DND-41 (cell line): ENCODE results near the gene RPRD1A.

ENCODE experiments used
- ATAC-seq: fragments of 200-7000 bp; cut with Tn5 transposase; 3 replicates; pipeline ENCODE4 v1.9.1; 2021; ENCODE audit warnings: low read depth; ENCODE audit not compliant: insufficient read depth
- DNase-seq: peaks from one replicate; pipeline ENCODE4 v3.0.0-alpha.2; 2020
- H2AFZ ChIP-seq: 2 replicates; pipeline ENCODE4 v1.6.0; 2012; ENCODE audit warnings: low read depth, low read length
- H3K27ac ChIP-seq: 2 replicates; pipeline ENCODE4 v1.5.1; 2012; ENCODE audit warnings: low read length, inconsistent platforms
- H3K27me3 ChIP-seq: fragments of 200-600 bp; sonication (generic); 2 replicates; pipeline ENCODE4 v1.6.0; 2012; ENCODE audit warnings: low read length, mild to moderate bottlenecking, inconsistent platforms; ENCODE audit not compliant: insufficient read depth, poor library complexity
- H3K36me3 ChIP-seq: 2 replicates; pipeline ENCODE4 v1.5.1; 2012; ENCODE audit warnings: low read length, inconsistent platforms; ENCODE audit not compliant: insufficient read depth
- H3K4me1 ChIP-seq: 2 replicates; pipeline ENCODE4 v1.5.1; 2012; ENCODE audit warnings: mild to moderate bottlenecking, low read length; ENCODE audit not compliant: insufficient read depth
- H3K4me2 ChIP-seq: 2 replicates; pipeline ENCODE4 v1.6.0; 2012; ENCODE audit warnings: mild to moderate bottlenecking, moderate library complexity, low read length, inconsistent platforms; ENCODE audit not compliant: insufficient read depth
- H3K4me3 ChIP-seq, 2 experiments: fragments of 200-600 bp in 1 of 2; shearing (Covaris generic) in 1 of 2; 2 replicates each; pipeline ENCODE4 v1.5.1; 2012 to 2016; ENCODE audit warnings: inconsistent platforms in 2 of 2, low read length in 2 of 2, mild to moderate bottlenecking in 2 of 2, low read depth in 1 of 2, moderate library complexity in 1 of 2
- H3K79me2 ChIP-seq: 2 replicates; pipeline ENCODE4 v1.6.0; 2012; ENCODE audit warnings: low read length, inconsistent platforms; ENCODE audit not compliant: insufficient read depth
- H3K9ac ChIP-seq: 2 replicates; pipeline ENCODE4 v1.6.0; 2012; ENCODE audit warnings: low read depth, mild to moderate bottlenecking, inconsistent platforms, low read length, moderate library complexity
- H3K9me3 ChIP-seq: 2 replicates; pipeline ENCODE4 v1.5.1; 2012; ENCODE audit warnings: low read length, moderate library complexity, mild to moderate bottlenecking, inconsistent platforms; ENCODE audit not compliant: insufficient read depth, severe bottlenecking
- H4K20me1 ChIP-seq: 2 replicates; pipeline ENCODE4 v1.6.0; 2012; ENCODE audit warnings: low read length; ENCODE audit not compliant: insufficient read depth
- CTCF ChIP-seq: IDR thresholded peaks from 2 replicates; pipeline ENCODE4 v1.5.1; 2012; ENCODE audit warnings: borderline replicate concordance, low read length, moderate library complexity, mild to moderate bottlenecking; ENCODE audit not compliant: poor library complexity, severe bottlenecking; ENCODE audit errors: extremely low read depth
- EZH2 ChIP-seq: IDR thresholded peaks from 3 replicates; pipeline ENCODE4 v1.6.1; 2012; ENCODE audit warnings: borderline replicate concordance, low read depth, mild to moderate bottlenecking, moderate library complexity, low read length, inconsistent platforms; ENCODE audit not compliant: severe bottlenecking

Gene RPRD1A

GRCh38 chr18:36015629-36016028 lies 51.7 kb downstream of the RPRD1A start:
- H2AFZ ChIP-seq: no peak overlapping the region
- no peaks in the 10 kb centered on the region for H3K9me3 ChIP-seq
- H3K27me3 ChIP-seq: no peaks in the 10 kb centered on the region
- DNase-seq (no peak), ATAC-seq (no peak)
- 0 out of 2 replicates have a peak, but pooled peaks cover 2% of the 10 kb centered on the region for H4K20me1 ChIP-seq
- H3K4me3 ChIP-seq: no peak overlapping the region
- no peak overlapping the region for H3K27ac ChIP-seq
- H3K4me1 ChIP-seq: no peaks in the 10 kb centered on the region
- no peak overlapping the region for H3K4me2 ChIP-seq
- no peaks in the 10 kb centered on the region for H3K79me2 ChIP-seq
- TF ChIP-seq EZH2: no peak
- H3K36me3 ChIP-seq: no peaks in the 10 kb centered on the region
- H3K9ac ChIP-seq: no peak overlapping the region

- Histone ChIP-seq H4K20me1 (0 out of 2 replicates have a peak, but pooled peaks cover 2% of the 10 kb centered on the region), H3K36me3 (no peaks in the 10 kb centered on the region), H3K27ac (no peak overlapping the region), H3K4me2 (no peak overlapping the region), H3K4me1 (no peaks in the 10 kb centered on the region), H3K4me3 (no peak overlapping the region), H2AFZ (no peak overlapping the region), H3K27me3 (no peaks in the 10 kb centered on the region), H3K9me3 (no peaks in the 10 kb centered on the region), H3K9ac (no peak overlapping the region), H3K79me2 (no peaks in the 10 kb centered on the region)
- ATAC-seq: no peak
- no peak for DNase-seq
- no peak for TF ChIP-seq CTCF
- no peak for TF ChIP-seq EZH2
Observed at GRCh38 chr18:36012891-36013290, 54.5 kb downstream of the RPRD1A start.

- Histone ChIP-seq H3K4me1 (no peaks in the 10 kb centered on the region), H3K9ac (no peak overlapping the region), H3K36me3 (no peaks in the 10 kb centered on the region), H3K9me3 (no peaks in the 10 kb centered on the region), H4K20me1 (no peaks in the 10 kb centered on the region), H3K4me3 (no peak overlapping the region), H2AFZ (no peak overlapping the region), H3K27me3 (no peaks in the 10 kb centered on the region), H3K79me2 (no peaks in the 10 kb centered on the region), H3K27ac (no peak overlapping the region), H3K4me2 (no peak overlapping the region)
- no peak for DNase-seq
- no peak for TF ChIP-seq EZH2
- TF ChIP-seq CTCF: no peak
- ATAC-seq: no peak
Observed at GRCh38 chr18:36009214-36009613, 58.1 kb downstream of the RPRD1A start.

GRCh38 chr18:36006997-36007396 lies 60.4 kb downstream of the RPRD1A start:
- Histone ChIP-seq H3K9ac (no peak overlapping the region), H2AFZ (no peak overlapping the region), H3K27ac (no peak overlapping the region), H3K9me3 (no peaks in the 10 kb centered on the region), H3K4me2 (no peak overlapping the region), H3K4me1 (no peaks in the 10 kb centered on the region), H3K79me2 (no peaks in the 10 kb centered on the region), H4K20me1 (no peaks in the 10 kb centered on the region), H3K36me3 (no peaks in the 10 kb centered on the region), H3K27me3 (no peaks in the 10 kb centered on the region), H3K4me3 (no peak overlapping the region)
- no peak for DNase-seq
- no peak for ATAC-seq
- TF ChIP-seq CTCF: no peak
- TF ChIP-seq EZH2: no peak
